NCI-H2029 treated with DMSO at 0.1 percent for 48 hours (cell line): ENCODE measurements around the gene FST.

Experiments used
- DNase-seq: peaks from one replicate; lab custom pipeline; 2025; lab: John Stamatoyannopoulos, UW

FST gene

DNA sequence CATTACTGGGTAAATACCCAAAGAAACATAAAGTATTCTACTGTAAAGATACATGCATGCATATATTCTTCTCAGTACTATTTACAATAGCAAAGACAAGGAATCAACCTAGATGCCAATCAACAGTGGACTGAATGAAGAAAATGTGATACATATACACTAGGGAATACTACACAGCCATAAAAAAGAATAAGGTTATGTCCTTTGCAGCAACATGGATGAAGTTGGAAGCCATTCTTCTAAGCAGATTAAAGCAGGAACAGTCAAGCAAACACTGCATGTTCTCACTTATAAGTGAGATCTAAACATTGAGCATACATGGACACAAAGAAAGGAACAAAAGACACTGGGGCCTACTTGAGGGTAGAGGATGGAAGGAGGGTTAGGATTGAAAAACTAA is 40.4 kb downstream of the FST start:
- no peak for DNase-seq
